ENCODE data around the gene COL23A1.

DNA sequence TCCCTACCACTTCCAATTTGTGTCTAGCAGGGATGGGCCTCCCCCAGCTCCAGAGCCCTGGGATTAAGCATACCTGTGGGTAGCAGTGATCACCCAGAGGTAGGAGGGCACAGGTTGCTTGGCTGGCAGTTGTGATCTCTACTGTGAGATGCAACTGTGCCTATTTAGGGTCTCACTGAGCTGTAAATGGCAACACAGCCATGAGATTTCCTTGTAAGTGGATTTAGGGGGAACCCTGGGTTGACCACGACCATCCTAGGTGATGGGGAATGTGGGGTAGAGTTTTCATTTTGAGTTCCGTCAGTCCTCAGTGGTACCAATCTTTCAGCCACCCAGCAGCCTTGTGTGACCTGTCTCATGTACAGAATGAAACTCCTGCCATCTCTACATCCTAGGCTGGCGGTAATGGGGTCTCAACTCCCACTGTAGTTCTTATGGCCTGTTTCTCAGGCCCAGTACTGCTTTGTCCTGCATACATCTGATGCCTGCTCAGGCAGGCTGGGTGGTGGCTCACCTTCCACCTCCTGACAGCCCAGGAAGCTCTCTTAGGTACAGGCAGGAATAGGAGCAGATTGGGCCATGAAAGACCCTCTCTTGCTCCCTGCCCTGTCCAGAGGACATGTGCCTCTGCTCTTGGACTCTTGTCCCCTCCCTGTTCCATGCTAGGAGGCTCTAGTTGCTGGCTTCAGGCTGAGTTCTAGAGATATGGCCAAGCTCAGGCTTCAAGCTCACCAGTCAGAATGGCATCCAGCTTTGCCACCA is 377.8 kb downstream of the COL23A1 start:
- TF ChIP-seq POLR2A (IDR thresholded peaks at IDR 0.05; ENCODE audit: low read length) (peak; percentile 52), GATA1 (IDR thresholded peaks at IDR 0.05; ENCODE audit: low read depth, low read length) (no peak)
